ENCODE results near the gene BCL2L11. TPM values are rescaled to one million over a fixed set of nuclear protein-coding genes. Genes with fewer than 3 reads are reported as not detected.

BCL2L11 gene
- total RNA-seq, 1 experiment from 2014 or later, result 21.2 TPM

DNA sequence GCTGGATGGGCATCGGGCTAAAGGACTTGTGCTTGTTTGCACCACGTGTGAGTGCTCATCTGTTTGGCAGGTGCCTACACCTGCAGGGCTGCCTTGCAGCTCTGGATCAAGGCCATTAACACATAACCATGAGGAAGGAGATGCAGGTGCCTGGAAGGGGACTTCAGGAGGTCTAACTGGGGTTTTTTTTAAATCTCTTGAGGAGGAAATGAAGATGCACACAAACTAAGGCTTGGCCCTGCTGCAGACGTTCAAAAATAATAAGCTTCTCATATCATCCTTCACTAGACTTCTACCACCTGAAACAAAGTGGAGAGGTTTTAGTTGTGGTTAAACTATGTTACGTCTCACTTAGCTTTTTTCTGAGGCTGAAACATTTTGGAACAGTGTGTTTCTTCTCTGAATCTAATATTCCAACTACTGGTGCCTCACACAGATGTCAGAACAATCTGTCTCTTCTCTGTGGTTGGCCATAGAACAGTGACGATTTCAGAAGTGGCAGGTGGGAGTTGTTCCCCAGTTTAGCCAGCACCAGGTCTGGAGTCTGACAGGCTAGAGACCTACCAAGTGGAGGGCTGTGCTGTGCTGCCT lies 36.5 kb downstream of the BCL2L11 start:
- no peak overlapping the region for H3K14ac ChIP-seq (ENCODE audit: insufficient read depth, low read length)
- no peak overlapping the region for H3K27ac ChIP-seq (ENCODE audit: insufficient read length, low read depth, low read length)
- no peak overlapping the region for H3K23ac ChIP-seq (ENCODE audit: insufficient read length, low read depth, low read length)
- H3K79me2 ChIP-seq (ENCODE audit: insufficient read depth, low read length), result no peaks in the 10 kb centered on the region
- H4K8ac ChIP-seq (replicated peaks; ENCODE audit: insufficient read length, low read depth, low read length), result no peak overlapping the region
- H3K9me3 Mint-ChIP-seq, result no peaks in the 10 kb centered on the region
- TF ChIP-seq, protein P1, sequence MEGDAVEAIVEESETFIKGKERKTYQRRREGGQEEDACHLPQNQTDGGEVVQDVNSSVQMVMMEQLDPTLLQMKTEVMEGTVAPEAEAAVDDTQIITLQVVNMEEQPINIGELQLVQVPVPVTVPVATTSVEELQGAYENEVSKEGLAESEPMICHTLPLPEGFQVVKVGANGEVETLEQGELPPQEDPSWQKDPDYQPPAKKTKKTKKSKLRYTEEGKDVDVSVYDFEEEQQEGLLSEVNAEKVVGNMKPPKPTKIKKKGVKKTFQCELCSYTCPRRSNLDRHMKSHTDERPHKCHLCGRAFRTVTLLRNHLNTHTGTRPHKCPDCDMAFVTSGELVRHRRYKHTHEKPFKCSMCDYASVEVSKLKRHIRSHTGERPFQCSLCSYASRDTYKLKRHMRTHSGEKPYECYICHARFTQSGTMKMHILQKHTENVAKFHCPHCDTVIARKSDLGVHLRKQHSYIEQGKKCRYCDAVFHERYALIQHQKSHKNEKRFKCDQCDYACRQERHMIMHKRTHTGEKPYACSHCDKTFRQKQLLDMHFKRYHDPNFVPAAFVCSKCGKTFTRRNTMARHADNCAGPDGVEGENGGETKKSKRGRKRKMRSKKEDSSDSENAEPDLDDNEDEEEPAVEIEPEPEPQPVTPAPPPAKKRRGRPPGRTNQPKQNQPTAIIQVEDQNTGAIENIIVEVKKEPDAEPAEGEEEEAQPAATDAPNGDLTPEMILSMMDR (conservative IDR thresholded peaks at IDR 0.05), result no peak
- H4K20me1 ChIP-seq (ENCODE audit: control insufficient read depth, insufficient read depth, insufficient read length), result no peaks in the 10 kb centered on the region
- WGBS (ENCODE audit: extremely low coverage, insufficient read length, low lambda C conversion rate), result no CpG with 5 or more reads among the region's 5 CpGs
- no peak overlapping the region for H2BK5ac ChIP-seq (ENCODE audit: insufficient read length, low read length)
- H3K9me3 ChIP-seq (ENCODE audit: control insufficient read depth, low read depth, low read length), result no peaks in the 10 kb centered on the region
- H2BK15ac ChIP-seq (ENCODE audit: low read depth, low read length), result no peak overlapping the region
- no peak overlapping the region for H2BK12ac ChIP-seq (ENCODE audit: insufficient read length, low read depth, low read length)
- no peak overlapping the region for H3T11ph ChIP-seq (ENCODE audit: low read length)
- H4K5ac ChIP-seq (ENCODE audit: insufficient read length, low read depth, low read length), result no peak overlapping the region
- no peak overlapping the region for H4K91ac ChIP-seq (ENCODE audit: insufficient read length, low read depth, low read length)
- DNase-seq, result no peak
- no peak overlapping the region for H3K4ac ChIP-seq (ENCODE audit: low read depth, low read length)
- no peak overlapping the region for H3K4me2 ChIP-seq (ENCODE audit: insufficient read depth, insufficient read length, low read length)
- no peak overlapping the region for H3K18ac ChIP-seq (ENCODE audit: insufficient read length, low read depth, low read length)
- H3K4me3 Mint-ChIP-seq, result no peak overlapping the region; a peak in 1 of 5 replicates
- H2AFZ ChIP-seq (ENCODE audit: low read length), result no peak overlapping the region
- H3K4me1 ChIP-seq (ENCODE audit: insufficient read depth, low read length), result peaks cover 3% of the 10 kb centered on the region; the same call in 1 of the 2 replicates
- no peak overlapping the region for H3K56ac ChIP-seq (ENCODE audit: insufficient read length, low read depth, low read length)
- no peak overlapping the region for H2BK20ac ChIP-seq (ENCODE audit: low read depth, low read length, poor library complexity, severe bottlenecking)
- H2AK5ac ChIP-seq (ENCODE audit: insufficient read length, low read length), result no peak overlapping the region
- peaks cover 5% of the 10 kb centered on the region for H3K79me1 ChIP-seq (ENCODE audit: insufficient read depth, low read depth, low read length, poor library complexity, severe bottlenecking)
- H3K23me2 ChIP-seq (ENCODE audit: insufficient read length, low read depth, low read length, poor library complexity, severe bottlenecking), result no peaks in the 10 kb centered on the region
- no peak overlapping the region for H2BK120ac ChIP-seq (ENCODE audit: low read depth, low read length, poor library complexity, severe bottlenecking)
- H3K27me3 ChIP-seq (ENCODE audit: insufficient read depth, low read length), result no peaks in the 10 kb centered on the region
- peaks cover 21 to 79% (median 67%) of the 10 kb centered on the region in 3 experiments; a peak in 6 of 7 replicates for H3K36me3 Mint-ChIP-seq (ENCODE audit: insufficient read depth in 1 of 3, low read depth in 3 of 3)
- H3K27me3 Mint-ChIP-seq (ENCODE audit: low read depth), result no peaks in the 10 kb centered on the region
- H3K4me1 Mint-ChIP-seq, result peaks cover 20 to 31% of the 10 kb centered on the region in 2 experiments
- H3K27ac Mint-ChIP-seq, result no peak overlapping the region
- no peak overlapping the region for H3K9ac ChIP-seq (ENCODE audit: extremely low read depth, insufficient read length, low read length)

Data from H9 (cell line).